ENCODE results near the gene C11orf97. TPM values are rescaled to one million over a fixed set of nuclear protein-coding genes. Genes with fewer than 3 reads are reported as not detected.
A peak's percentile ranks its signal among the peaks of the same experiment; 100 is the strongest.

Gene C11orf97
- total and polyA plus RNA-seq, 9 of the 15 experiments (the other 6 are each of a cell fraction or from before 2014, with no cell fraction given) = not detected

- ATAC-seq (peak; percentile 93), FAIRE-seq (peak; percentile 19), DNase-seq (ENCODE audit: extremely low read depth in 1 of 4, low spot score in 3 of 4) (peak; percentile 84 to 88 (median 86))
- Histone ChIP-seq H3K27ac (ENCODE audit: extremely low read depth, low read depth, low read length) (peak within 1 kb of the TSS; percentile 95), H3K36me3 (ENCODE audit: control insufficient read depth, insufficient read depth, low read length) (peaks cover 13% of the 10 kb centered on the region; the same call in 2 of the 3 replicates), H3K9me3 (replicated peaks; ENCODE audit: control insufficient read depth, insufficient read depth, low read depth, low read length) (no peaks in the 10 kb centered on the region), H3K4me2 (ENCODE audit: insufficient read depth, low read length) (peak within 1 kb of the TSS; percentile 84), H3K27me3 (ENCODE audit: control insufficient read depth in 2 of 2, insufficient read depth in 2 of 2, low read length in 2 of 2) (no peaks in the 10 kb centered on the region), H3K9me1 (ENCODE audit: control insufficient read depth, insufficient read depth, low read length) (no peaks in the 10 kb centered on the region), H3K4me3 (peak within 1 kb of the TSS; percentile 71), H3K9ac (ENCODE audit: insufficient read depth in 1 of 2, low read depth in 2 of 2, low read length in 2 of 2) (peak within 1 kb of the TSS; percentile 88 to 92), H3K4me1 (replicated peaks in 1 of 2; ENCODE audit: control insufficient read depth in 2 of 2, insufficient read depth in 2 of 2, low read length in 2 of 2) (peaks cover 19 to 27% of the 10 kb centered on the region in 2 experiments; a peak in 4 of 5 replicates), H4K20me1 (replicated peaks; ENCODE audit: control insufficient read depth, insufficient read depth, low read length) (no peaks in the 10 kb centered on the region; the same call in 1 of the 2 replicates), H2AFZ (ENCODE audit: low read depth, low read length) (peak within 1 kb of the TSS; percentile 99), H3K79me2 (ENCODE audit: control insufficient read depth, insufficient read depth, low read length) (peaks cover 32% of the 10 kb centered on the region)
- intact Hi-C loops (cut with micrococcal nuclease) = no loop called here
- WGBS (ENCODE audit: insufficient coverage, low coverage, missing lambda C conversion rate) = 2% methylated on average over 71 of the region's 109 CpGs
- ChIA-PET CTCF (ENCODE audit: low intra/inter-chr PET ratio) (interaction anchor here (0.5 kb wide), 1 partner anchor 16 kb away, joined by 3 read pairs; no protein-coding TSS in a partner anchor), POLR2A (interaction anchor here (0.6 kb wide), 1 partner anchor 1411 kb away, joined by 4 read pairs; no protein-coding TSS in a partner anchor)
- BruUV-seq (replicated peaks) = no TSS peak
- in situ Hi-C loops (cut with MboI) = no loop called here
- TF ChIP-seq ASH1L (IDR thresholded peaks at IDR 0.05; ENCODE audit: borderline replicate concordance, low read depth, partially characterized antibody) (no peak), ZBTB43 (CRISPR knock-in tag; IDR thresholded peaks at IDR 0.05) (peak; percentile 73; the same call in 1 of the 2 replicates), ZNF121 (CRISPR knock-in tag; conservative IDR thresholded peaks at IDR 0.05) (no peak), PRMT5 (CRISPR knock-in tag; IDR thresholded peaks at IDR 0.05) (no peak), ZNF280A (IDR thresholded peaks at IDR 0.05; ENCODE audit: low read depth, partially characterized antibody) (no peak), THRB (CRISPR knock-in tag; conservative IDR thresholded peaks at IDR 0.05) (no peak), HMGN3 (IDR thresholded peaks at IDR 0.05; ENCODE audit: borderline replicate concordance, extremely low read depth, insufficient read length, low read depth, low read length) (peak; percentile 31), ZC3H8 (IDR thresholded peaks at IDR 0.05) (no peak), ATF3 (IDR thresholded peaks at IDR 0.05) (no peak), ATF3 (CRISPR knock-in tag; conservative IDR thresholded peaks at IDR 0.05) (peak; percentile 55; the same call in 1 of the 2 replicates), NCOA6 (IDR thresholded peaks at IDR 0.05) (peak; percentile 67)
These were observed 31.7 kb downstream of the C11orf97 start, which contains the start of gene FUT4 for GRCh38 chr11:94543695-94544645. Gene FUT4 (plus strand): TSS chr11:94543921. CDS start chr11:94544134, 213 bp downstream.
